ENCODE measurements around the gene DOCK3.

- TF ChIP-seq POLR2AphosphoS5 (IDR thresholded peaks at IDR 0.05; ENCODE audit: low read depth, low read length) (no peak), POLR2A (IDR thresholded peaks at IDR 0.05; ENCODE audit: low read depth, low read length) (no peak), TAF1 (IDR thresholded peaks at IDR 0.05; ENCODE audit: low read depth, low read length) (no peak), SPI1 (IDR thresholded peaks at IDR 0.05; ENCODE audit: low read depth, low read length) (no peak), POU2F2 (IDR thresholded peaks at IDR 0.05; ENCODE audit: low read depth, low read length) (no peak)
Observed at GRCh38 chr3:50655009-50655830, 19.5 kb upstream of the DOCK3 start.

Data from GM12891 (cell line).